GM18511 (cell line): Measurements from ENCODE around the gene NEK11.
A peak's percentile ranks its signal among the peaks of the same experiment; 100 is the strongest.
"Not testable (repeated sequence)": the region's sequence is repeated elsewhere in the genome, so short reads cannot be mapped to it uniquely, and the experiment has no call there.

ENCODE experiments used
- ATAC-seq: cut with Tn5 transposase; IDR thresholded peaks from one replicate; pipeline ENCODE4 v1.9.1; 2021; ENCODE audit warnings: mild to moderate bottlenecking, moderate library complexity; ENCODE audit not compliant: unreplicated experiment

The NEK11 gene

GRCh38 chr3:131284302-131284701 is 257.6 kb downstream of the NEK11 start:
- no peak for ATAC-seq

GRCh38 chr3:131285456-131285855 is 258.8 kb downstream of the NEK11 start:
- no peak for ATAC-seq

DNA sequence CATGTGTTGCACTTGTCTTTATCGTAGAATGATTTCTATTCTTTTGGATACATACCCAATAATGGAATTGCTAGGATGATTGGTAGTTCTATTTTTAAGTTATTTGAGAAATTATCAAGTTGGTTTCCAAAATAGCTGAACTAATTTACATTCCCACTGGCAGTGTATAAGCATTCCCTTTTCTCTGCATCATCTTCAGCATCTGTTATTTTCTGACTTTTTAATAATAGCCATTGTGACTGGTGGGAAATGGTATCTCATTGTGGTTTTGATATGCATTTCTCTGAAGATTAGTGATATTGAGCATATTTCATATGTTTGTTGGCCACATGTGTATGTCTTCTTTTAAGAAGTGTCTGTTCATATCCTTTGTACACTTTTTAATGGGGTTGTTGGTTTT is 273.2 kb downstream of the NEK11 start:
- ATAC-seq, result no peak

DNA sequence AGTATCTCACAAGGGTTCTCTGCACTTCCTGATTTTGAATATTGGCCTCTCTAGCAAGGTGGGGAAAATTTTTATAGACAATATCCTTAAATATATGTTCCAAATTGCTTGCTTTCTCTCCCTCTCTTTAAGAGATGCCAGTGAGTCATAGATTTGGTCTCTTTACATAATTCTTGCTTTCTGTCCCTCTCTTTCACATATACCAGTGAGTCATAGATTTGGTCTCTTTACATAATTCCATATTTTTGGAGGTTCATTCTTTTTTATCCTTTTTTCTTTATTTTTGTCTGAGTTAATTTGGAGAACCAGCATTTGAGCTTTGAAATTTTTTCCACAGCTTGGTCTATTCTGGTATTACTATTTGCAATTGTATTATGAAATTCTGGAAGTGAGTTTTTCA is 277.2 kb downstream of the NEK11 start:
- no peak for ATAC-seq

DNA sequence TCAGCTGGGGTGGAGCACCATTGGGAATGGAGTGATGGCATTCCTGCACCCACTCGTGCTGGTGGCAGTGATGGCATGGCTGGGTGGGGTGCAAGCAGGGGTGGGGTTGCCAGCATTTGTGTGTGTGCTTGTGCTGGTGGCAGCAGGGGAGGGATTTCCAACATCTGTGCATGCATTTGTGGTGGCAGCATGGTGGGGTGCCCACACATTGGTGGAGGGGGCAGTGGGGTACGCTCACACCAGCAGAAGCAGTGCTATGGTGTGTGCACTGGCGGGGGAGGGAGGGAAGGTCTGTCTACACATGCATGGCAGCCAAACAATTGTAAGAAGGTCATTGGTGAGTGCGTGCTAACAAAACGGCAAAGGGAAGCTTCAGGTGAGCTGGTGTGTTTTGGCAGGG is 278.2 kb downstream of the NEK11 start:
- ATAC-seq, result no peak

DNA sequence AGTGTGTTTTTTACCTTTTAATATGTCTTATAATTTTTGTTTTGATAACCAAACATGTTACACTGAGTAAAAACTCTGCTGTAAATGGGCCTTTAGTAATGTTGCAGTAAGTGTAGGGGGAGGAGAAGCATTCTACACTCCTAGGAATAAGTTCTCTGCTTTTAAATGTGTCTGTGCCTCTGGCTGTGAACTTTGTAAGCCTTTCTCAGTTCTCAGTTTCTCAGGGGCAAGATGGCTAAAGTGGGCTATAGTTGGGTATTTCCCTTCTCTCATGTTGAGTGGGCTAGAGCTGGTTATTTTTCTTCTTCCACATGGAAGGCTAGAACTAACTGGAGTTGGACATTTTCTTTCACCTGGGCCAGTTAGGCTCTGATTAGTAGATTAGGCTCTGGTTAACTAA is 279.6 kb downstream of the NEK11 start:
- ATAC-seq, result no peak

- ATAC-seq, result no peak
Measured at GRCh38 chr3:131314318-131314717, 287.6 kb downstream of the NEK11 start.

DNA sequence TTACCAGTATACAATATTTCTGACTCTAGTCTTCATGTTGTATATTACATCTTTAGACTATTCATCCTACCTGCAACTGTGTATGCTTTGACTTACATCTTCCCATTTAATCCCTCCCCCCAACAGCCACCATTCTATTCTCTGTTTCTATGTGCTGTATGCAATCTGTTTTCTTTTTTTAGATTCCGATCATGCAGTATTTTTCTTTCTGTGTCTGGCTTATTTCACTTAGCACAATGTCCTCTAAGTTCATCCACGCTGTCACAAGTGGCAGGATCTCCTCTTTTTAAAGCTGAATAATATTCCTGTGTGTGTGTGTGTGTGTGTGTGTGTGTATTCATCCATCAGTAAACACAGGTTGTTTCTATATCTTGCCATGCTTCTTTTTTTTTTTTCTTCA is 288.5 kb downstream of the NEK11 start:
- ATAC-seq, result no peak

- no peak for ATAC-seq
Measured at GRCh38 chr3:131317667-131318066, 291.0 kb downstream of the NEK11 start.

- no peak for ATAC-seq
Measured at GRCh38 chr3:131323014-131323413, 296.3 kb downstream of the NEK11 start.

GRCh38 chr3:131323792-131324191 is 297.1 kb downstream of the NEK11 start:
- ATAC-seq, result no peak

DNA sequence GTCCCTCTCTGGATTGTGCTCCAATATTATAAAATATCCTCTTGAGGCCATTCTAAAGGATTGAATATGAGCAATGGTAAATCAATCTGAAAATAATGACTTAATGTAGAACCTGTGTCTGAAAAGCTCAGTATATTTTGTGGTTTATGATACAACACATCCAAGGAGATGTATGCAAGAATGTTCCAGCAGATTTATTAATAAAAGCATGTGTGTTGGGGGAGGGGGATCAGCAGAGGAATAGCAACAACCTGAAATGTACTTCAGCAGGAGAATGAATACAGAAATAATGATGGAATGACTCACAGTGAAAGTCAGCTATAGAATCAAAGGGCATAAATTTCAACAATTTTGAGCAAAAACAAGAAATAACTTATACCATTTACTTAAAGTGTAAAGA is 298.2 kb downstream of the NEK11 start:
- no peak for ATAC-seq

- no peak for ATAC-seq
Measured at GRCh38 chr3:131326307-131326706, 299.6 kb downstream of the NEK11 start.

DNA sequence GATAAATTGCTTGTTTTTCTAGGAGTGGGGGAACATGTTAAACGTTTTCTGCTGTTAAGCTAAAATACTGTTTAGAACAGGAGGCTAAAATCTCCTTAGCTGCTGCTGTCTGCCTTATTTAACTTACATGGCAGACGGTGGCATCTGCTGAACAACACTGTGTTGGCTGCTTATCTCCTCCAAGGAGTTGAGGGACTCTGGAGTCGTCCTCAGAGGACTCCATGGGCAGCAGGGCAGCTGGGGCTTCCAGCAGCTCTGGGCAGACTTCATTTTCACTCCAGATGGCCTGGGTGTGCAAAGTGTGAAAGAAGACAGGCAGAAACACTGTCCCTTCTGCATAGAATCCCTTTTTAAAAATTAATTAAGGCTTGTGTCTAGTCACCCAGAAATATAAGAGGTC is 302.0 kb downstream of the NEK11 start:
- ATAC-seq, result no peak

DNA sequence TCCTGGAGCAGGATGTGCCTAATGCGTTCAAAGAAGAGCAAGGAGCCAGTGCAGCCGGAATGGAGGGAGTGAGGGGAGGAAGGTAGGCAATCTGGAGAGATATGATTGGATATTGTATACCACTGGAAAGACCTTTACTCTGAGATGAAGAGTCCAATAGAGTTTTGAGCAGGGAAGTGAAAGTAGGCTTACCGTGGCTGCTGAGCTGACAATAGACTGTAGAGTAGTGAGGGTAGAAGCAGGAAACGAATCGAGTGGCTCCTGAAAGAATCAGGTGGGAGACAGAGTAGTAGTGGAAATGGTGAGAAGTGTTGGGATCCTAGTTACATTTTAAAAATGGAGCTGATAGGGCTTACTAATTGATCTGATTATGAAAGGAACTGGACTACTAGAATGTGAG is 303.1 kb downstream of the NEK11 start:
- ATAC-seq, result peak; percentile 69

- ATAC-seq, result not testable (repeated sequence)
Measured at GRCh38 chr3:131331456-131332085, 304.9 kb downstream of the NEK11 start.

DNA sequence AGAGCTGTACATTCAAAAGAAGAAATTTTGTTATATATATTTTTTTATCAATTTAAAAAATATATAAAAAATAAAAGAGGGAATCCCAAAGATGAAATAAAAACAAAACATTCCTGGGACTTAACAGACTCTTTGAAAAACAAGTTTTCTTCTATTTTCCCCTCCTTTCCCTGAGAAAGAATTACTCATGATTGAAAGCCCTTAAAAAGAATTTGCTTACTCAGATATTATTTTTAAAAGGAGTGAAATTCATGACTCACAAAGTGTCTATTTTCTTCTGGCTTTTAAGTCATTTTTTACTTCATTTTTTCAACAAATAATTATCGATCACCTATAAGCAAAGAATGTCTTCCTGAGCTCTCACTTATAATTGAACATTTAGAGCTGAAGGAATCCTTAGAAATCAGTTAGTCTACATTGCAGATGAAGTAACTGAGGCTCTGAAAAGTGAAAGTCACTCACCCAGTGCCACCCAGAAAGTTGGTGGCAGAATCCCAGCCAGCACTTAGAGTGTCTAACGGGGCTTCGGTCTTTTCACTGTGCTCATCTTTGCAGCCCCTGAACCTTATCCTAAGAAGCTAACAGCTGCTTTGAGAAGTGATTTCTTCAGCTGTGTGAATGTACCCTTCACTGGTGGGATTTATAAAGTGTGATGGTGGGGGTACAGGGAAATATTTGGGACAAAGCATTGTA is 312.4 kb downstream of the NEK11 start:
- ATAC-seq, result no peak

- no peak for ATAC-seq
Measured at GRCh38 chr3:131341761-131342160, 315.1 kb downstream of the NEK11 start.

DNA sequence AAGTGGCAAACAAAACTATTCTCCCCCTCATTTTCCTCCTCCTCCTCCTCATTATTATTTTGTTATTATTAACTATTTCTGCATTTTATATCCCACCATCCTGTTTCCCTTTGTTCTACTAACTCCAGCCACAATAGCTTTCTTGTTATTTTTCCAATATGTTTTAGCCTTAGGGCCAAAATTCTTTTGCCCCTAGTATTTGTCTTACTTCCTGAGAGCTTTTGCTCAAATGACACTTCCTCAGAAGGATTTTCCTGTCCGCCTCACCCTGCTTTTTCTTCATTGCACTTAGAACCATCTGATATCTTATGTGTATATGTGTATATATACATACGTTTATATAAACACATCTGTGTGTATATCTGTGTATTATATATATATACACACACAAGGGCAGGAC is 322.2 kb downstream of the NEK11 start:
- ATAC-seq, result no peak

- ATAC-seq, result no peak
Measured at GRCh38 chr3:131349454-131349853, 322.8 kb downstream of the NEK11 start.

DNA sequence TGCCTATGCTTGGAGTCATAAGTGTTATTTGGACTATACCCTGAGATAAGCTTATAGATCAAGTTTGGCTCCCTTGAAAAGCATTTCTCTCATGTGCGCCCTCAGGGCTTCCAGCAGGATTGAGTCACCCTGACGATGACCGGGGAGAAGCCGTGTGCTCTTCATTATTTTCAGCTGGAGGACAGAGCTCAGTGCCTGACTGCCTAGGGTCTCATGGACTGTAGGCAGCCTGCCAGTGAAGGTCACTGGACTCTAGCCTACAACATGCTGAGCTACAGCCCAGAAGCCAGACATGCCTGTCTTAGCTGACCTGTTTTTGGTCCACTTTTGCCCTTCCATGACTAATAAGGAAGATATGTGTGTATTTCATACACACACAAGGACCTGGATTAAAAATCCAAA is 323.3 kb downstream of the NEK11 start:
- ATAC-seq, result no peak

DNA sequence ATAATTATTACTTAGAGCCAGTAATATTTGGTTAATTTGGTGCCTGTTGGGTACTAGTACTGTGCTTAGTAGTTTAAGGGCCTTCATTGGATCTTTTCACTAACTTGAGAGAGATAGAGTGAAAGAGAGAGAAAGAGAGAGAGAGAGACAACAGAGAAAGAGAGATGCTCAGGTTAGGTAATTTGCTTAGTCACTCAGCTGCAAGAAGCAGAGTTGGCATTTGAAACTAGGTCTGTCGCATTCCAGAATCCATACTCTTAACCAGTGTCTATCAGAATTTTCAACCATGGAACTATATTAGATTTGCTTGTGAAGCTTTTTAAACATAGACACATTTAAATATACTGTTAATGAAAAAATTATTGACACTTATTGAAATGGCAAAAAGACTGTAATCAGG is 323.8 kb downstream of the NEK11 start:
- no peak for ATAC-seq
